CD4-positive, alpha-beta T cell treated with Interleukin-15 for 1 hour (primary cell): Measurements from ENCODE around the gene MRGPRE.
"Not testable (repeated sequence)": the region's sequence is repeated elsewhere in the genome, so short reads cannot be mapped to it uniquely, and the experiment has no call there.

Experiments used
- DNase-seq: peaks from one replicate; pipeline ENCODE4 v3.0.0-alpha.2; 2020

Gene MRGPRE, protein sequence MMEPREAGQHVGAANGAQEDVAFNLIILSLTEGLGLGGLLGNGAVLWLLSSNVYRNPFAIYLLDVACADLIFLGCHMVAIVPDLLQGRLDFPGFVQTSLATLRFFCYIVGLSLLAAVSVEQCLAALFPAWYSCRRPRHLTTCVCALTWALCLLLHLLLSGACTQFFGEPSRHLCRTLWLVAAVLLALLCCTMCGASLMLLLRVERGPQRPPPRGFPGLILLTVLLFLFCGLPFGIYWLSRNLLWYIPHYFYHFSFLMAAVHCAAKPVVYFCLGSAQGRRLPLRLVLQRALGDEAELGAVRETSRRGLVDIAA

DNA sequence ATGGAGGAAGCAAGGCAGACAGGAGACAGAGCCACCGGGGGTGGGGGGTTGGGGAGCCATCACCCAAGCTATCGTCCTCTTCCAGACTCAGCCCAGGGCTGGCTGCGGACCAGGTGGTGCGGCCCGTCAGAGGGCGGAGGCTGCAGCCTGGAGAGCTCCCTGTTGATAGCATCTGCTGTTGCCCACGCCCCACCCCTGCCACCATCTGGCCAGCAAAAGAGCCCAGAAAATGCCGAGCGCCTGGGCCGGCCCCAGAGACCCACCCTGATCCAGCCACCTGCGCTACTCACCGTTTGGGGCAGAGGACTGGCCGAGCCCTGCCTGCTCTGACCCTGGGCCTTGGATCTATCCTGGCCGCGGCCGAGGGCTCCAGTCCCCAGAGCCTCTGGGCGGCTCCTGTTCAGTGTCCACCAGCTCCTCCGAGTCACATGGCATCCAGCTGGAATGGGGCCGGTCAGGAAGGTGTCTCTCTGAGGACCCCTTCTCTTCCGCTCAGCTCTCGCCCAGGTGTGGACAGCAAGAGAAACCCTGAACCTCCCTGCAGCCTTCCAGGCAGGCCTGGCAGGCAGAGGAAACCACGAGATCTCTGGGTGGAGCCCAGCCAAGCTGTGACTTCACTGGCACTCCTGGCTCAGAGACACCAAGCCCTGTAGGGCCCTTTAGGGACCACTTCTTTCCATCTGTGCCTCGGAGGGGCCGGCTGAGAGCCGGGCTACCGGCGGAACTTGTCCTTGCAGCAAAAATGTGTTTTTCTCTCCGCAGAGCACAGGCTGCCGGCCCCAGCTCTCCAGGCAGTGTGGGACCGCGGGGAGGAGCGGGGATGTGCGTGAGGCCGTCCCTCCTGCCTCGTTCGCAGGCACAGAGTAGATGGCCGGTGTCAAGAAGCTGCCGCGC lies at the start of gene MRGPRE:
Gene MRGPRE (minus strand): TSS at position 567 of the 894 bp plus-strand sequence. CDS start 3,618 bp downstream, outside the sequence.
- no peak for DNase-seq

DNA sequence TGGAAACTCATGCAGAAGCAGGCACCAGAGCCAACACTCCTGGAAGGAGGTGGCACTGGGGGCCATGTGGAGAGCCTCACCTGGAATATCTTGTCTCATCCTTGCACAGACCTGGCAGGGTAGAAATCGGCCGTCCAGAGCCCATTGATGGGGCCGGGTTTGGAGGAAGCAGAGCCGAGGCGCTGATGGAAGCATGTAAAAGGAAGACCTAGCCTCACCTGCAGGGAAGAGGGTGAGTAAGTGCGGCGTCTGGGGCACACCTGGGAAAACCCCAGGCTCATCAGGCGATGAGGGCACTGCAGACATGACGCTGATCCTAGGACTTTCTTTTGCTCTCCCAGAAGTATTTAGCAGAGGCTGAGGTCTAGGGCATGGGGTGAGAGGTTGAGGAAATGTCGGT lies 48.9 kb upstream of the MRGPRE start:
- not testable (repeated sequence) for DNase-seq

DNA sequence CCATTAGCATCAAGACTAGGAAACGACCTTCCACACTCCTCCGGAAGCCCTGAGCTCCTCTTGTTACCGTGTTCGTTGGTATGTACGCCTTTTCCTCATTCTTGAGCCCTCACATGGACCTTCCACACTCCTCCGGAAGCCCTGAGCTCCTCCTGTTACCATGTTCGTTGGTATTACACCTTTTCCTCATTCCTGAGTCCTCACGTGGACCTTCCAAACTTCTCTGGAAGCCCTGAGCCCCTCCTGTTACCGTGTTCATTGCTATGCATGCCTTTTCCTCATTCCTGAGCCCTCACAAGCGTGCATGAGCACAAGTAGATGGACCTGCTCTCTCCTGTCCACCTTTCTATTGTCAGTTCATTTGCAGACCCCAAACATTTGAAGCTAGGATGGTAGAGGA lies 48.4 kb upstream of the MRGPRE start:
- DNase-seq, result not testable (repeated sequence)

DNA sequence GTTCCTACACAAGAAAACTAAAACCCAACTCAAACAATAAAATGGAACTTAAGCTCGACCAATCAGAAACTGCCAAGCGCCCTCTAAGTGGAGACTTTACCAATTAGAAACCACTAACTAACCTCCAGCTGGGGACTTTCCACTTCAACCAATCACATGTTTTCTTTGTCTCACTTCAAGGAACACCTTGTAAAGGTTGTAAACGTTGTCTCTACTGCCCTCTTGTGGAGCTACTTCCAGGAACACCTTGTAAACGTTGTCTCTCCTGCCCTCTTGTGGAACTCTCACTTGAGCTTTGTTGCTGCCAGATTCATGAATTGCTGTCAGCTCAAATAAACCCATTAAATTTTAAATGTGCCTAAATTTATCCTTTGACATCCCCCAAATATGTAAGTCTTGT lies 46.7 kb upstream of the MRGPRE start:
- not testable (repeated sequence) for DNase-seq

DNA sequence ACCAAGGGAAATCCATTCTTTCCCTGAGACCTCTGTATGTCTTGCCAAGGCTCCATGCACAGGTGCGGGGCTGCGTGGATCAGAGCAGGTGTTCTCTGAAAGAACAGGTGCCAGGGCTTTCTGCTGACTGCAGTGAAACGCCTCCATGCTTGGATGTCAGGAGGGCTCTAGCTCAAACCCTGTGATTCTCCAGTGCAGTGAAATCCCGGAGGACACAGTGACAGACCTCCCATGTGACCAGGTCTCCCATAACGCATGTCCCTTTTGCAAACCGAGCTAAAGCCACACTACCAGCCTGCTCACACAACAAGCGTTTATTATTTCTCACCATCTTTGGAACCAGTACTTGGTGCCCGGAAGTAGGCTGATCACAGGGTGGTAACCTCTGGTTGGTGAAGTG lies 41.4 kb upstream of the MRGPRE start:
- not testable (repeated sequence) for DNase-seq

DNA sequence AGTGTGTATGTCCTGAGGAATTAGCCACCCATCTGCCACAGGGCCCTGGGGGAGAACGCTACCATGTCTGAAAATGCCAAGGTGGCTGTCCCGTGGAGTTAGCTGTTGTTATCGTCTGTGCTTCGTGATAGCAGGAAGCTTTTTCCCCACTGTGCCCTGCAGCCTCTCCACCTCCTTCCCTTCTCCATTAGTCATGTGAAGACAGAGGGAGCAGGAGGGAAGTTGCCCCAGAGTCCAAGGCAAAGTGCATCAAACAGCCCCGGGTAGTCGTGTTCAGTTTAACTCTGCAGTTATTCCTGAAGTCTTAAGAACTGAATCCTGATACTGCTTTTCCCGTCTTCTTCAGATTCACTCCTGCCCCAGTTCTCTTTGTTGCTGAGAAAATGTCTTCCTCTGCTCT lies 30.3 kb upstream of the MRGPRE start:
- not testable (repeated sequence) for DNase-seq

DNA sequence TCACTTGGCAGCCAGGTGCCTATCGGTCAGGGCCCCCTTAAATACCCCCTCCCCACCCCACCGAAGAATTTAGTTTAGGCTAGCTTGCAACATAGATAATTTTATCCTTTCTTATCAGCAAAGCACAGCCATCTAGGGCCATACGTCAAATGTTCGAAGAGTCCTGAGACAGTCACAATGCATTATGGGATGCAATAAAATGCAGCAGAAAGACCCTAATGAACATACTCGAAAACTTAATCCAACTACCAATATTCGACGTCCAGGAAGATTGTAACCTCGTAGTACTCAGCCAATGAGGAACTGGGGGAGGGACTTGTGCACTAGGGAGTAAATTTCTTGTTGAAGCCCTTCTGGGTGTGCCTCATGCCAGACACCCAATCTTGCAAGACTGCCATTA lies 29.6 kb upstream of the MRGPRE start:
- DNase-seq, result not testable (repeated sequence)

DNA sequence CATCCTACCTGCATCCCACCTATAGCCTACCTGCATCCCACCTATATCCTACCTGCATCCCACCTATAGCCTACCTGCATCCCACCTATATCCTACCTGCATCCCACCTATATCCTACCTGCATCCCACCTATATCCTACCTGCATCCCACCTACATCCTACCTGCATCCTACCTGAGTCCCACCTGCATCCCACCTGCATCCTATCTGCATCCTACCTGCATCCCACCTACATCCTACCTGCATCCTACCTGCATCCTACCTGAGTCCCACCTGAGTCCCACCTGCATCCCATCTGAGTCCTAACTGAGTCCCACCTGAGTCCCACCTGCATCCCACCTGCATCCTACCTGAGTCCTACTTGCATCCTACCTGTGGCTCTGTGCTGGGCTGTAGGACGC lies 25.3 kb upstream of the MRGPRE start:
- DNase-seq, result not testable (repeated sequence)

DNA sequence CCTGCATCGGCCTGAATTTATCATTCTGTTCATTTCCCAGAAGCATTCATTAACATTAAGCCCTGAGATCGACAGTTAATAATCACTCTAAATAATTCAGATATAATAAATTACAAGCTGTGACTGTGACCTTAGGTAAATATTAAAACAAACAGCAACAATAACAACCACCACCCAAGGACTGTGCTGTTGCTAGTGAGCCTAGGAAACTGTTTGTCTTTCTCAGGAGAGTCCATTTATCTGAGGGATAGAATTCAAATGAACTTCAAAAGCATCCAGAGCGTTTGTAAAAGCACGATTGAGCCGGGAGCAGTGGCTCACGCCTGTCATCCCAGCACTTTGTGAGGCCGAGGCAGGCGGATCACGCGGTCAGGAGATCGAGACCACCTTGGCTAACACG lies 23.0 kb upstream of the MRGPRE start:
- DNase-seq, result not testable (repeated sequence)

DNA sequence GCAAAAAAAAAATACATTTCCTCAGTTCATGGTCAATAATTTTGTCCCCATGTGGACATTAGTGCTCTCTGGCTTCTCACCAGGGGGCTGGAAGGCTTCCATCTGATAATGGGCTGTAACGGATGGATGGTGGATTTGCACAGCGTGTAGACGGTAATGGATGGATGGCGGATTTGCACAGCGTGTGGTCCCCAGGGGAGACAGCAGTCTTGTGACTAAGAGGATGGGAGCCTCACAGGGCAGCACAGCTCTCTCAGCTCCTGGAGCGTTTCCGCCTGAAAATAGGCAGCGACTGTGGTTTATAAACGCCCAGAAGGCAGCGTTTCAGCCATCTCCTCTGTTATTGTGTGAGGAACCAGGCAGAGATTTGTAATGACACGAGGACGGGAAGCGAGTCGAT lies 22.6 kb upstream of the MRGPRE start:
- DNase-seq, result not testable (repeated sequence)

DNA sequence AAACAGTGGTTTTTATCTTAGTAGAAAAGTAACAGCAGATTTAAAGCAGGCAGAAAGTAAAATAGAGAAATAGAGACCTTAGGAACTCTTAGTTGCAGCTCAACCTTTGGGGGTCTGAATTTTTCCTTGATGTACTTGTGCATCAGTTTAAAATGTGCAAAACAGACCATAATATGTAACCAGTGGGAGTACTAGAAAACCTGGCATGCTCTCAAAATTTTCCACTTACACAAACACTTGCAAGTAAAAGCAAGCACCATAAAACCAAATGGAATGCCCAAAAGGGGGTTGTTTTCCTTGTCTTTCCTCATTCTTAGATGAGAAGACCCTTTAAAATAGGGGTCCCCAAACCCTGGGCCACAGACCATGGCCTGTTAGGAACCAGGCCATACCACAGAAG lies 12.9 kb upstream of the MRGPRE start:
- no peak for DNase-seq

DNA sequence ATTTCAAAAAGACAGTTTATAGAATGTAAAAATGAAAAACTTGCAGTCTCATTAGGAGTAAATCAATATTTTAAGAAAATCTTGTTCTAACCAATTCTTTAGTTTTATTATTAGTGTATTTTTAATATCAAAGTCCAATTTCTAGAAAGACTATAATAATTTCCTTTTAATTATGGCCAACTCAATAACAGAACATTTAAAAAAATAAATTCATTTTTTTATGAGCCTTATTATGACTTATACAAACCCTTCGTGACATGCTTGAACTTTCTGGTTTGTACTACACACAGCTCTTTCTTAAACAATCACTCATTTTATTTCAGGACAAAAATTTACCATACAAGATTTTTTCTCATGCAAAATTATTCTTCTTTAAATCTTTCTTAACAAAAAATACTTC lies 11.7 kb upstream of the MRGPRE start:
- DNase-seq, result no peak

DNA sequence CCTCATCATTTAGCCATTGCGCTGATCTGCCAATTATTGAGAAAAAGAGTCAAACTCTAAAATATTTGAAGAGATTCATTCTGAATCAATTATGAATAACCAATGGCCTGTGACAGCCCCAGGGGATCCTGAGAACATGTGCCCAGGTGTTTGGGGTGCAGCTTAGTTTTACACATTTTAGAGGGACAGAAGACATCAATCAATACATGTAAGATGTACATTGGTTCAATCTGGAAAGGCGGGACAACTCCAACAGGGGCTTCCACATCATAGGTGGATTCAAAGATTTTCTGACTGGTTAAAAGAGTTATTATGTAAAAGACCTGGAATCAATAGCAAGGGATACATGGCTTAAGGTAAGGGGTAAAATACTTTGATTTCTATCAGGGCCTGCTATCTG lies 4.9 kb upstream of the MRGPRE start:
- DNase-seq, result no peak

DNA sequence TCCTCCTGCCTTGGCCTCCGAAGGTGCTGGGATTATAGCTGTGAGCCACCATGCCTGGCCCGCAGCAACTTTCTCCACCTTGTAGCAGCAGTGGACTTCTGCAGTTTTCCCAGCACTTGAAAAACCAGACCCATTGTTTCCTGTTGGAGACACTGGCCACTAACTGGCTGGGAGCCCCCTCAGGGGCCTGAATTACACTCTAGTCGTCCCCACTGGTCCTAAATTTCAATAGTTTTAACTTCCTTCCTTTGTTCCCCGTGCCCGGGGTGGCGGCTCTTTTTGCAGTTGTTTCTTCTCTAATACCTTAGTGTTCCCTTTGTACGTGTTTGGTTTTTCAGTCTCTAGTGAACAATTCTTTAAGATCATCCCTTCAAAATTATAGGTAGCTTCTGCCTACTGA lies 2.6 kb upstream of the MRGPRE start:
- no peak for DNase-seq

DNA sequence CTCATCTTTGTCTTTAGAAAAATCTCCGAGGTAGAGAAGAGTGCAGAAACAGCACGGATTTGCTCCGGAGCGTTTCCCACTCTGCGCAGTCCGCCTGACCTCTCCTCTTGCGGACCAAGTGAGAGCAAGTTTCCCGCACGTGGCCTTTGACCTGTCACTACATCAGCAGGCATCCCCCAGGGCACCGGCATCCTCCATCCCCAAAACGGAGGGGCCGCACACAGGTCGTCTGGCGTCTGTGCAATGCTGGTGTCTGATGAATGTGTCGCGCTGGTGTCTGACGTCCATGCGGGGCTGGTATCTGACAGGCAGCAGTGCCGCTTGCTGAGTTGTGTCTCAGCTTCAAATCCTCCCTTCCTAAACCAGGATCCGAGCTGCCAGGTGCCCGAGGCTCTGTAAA lies 739 bp upstream of the MRGPRE start:
- no peak for DNase-seq

DNA sequence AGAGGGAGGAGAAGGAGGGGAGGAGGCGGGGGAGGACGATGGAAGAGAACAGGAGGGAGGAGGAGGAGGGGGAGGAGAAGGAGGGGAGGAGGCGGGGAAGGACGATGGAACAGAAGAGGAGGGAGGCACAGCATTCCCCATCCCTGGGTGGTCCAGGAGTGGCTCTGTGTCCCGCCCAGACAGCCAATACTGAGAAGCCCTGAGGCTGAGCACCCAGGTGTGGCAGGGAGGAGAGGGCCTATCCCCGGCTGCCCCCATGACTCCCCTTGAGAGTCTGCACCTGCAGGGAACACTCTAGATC lies 717 bp downstream of the MRGPRE start:
- DNase-seq, result no peak

DNA sequence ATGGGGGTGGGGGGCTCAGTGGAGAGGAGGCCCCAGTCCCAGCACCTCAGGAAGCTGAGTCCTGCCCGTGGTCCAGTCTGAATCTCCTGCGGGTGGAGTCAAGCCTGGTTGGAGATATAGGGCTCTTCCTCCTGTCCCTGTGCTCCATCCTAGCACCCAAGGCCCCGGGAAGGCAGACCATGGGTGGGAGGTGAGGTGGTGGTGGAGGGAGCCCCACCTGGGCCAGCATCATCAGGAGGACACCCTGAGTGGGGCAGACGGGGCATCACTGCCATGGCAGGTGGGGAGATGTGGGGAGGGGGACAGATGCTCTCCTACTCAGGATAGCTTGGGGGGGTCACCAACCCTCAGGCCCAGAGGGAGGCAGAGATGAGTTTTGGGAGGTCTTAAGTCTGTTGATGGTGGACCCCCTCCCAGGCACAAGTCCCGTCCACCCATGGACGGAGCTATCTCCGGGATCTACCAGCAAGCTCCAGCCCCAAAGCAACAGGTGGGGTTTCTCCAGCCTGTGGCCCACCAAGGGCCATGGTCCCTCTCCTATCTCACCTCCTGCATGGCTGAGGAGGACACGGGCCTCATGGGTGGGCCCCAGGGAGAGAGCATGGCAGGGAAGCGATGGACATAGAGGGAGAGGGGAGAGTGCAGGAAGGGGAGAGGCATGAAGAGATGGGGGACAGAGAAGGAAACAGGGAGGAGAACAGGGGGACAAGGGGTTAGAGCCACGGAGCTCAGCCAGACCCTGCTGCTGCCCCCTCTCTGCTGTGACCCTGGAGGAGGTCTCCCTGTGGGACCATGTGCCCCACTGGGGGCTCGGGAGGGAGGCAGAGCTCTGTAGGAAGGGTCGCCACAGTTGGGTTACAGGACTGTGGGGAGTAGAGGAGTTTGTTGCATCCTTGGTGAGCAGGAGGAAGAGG lies 1.3 kb downstream of the MRGPRE start:
- no peak for DNase-seq

DNA sequence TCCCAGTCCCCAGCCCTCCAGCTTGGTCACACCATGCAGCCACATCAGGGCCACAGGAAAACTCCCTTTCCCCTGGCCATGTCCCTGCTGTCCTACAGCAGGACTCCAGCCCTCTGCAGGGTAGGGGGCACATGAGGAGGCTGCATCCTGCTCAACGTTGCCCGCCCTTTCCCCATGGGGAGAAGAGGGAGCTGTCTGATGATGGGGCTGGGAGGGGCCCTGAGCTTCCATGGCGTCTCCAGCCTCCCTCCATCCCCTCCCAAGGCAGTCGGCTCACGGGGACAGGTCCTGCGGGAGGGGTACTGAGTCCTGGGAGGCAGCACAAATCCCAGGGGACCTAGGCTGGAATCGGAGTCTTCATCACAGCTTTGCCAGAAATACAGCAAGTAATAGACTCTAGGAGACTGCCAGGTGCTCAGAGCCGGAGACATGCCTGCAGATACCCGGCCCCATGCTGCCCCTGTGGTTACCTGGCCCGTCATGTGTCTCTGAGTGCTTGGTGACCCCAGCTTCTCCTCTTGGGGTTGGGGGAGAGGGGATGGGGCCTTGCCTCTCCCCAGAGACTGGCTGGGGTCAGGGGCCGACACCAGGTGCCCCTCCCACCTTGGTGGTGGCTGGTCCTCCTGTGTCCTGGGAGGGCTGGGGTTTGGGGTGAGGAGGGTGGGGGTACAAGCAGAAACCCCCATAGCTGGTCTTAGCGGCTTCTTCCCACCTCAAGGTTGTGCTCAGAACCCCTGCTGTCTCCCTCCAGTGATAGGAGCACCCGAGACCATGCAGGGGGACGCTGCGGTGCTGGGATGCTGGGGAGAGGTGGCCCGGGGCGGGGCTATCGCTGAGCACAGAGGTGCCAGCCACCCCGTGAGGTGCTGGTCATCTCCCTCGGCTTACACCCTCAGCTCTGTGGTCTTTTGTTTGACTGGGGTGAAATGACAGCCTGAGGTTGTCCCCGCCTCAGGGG lies 2.3 kb downstream of the MRGPRE start:
- DNase-seq, result no peak

DNA sequence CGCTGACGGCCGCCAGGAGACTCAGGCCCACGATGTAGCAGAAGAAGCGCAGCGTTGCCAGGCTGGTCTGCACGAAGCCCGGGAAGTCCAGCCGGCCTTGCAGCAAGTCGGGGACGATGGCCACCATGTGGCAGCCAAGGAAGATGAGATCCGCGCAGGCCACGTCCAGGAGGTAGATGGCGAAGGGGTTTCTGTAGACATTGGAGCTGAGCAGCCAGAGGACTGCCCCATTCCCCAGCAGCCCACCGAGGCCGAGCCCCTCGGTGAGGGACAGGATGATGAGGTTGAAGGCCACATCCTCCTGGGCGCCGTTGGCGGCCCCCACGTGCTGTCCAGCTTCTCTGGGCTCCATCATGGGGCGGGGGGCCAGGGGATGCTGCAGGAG lies 3.8 kb downstream of the MRGPRE start:
- DNase-seq, result no peak

DNA sequence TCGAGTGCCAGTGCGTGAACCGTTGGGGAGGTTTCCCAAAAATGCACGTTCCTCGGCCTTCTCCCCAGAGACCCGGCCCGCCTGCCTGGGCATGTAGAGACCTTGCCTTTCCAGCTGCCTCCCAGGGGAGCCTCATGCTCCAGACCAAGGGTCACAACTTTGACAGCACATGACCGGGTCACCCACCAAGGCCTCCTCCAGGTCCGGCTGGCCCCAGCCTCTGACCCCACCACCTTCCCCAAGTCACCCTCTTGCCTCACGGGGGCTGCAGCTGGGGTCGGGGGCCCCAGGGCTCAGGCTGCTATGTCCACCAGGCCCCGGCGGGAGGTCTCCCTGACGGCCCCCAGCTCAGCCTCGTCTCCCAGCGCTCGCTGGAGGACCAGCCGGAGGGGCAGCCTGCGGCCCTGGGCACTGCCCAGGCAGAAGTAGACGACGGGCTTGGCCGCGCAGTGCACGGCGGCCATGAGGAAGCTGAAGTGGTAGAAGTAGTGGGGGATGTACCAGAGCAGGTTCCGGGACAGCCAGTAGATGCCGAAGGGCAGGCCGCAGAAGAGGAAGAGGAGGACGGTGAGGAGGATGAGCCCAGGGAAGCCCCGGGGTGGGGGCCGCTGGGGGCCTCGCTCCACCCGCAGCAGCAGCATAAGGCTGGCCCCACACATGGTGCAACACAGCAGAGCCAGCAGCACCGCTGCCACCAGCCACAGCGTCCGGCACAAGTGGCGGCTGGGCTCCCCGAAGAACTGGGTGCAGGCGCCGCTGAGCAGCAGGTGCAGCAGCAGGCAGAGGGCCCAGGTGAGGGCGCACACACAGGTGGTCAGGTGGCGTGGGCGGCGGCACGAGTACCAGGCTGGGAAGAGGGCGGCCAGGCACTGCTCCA lies 4.4 kb downstream of the MRGPRE start:
- DNase-seq, result no peak
